ENCODE results near the gene SLCO1B3.
A peak's percentile ranks its signal among the peaks of the same experiment; 100 is the strongest.
"Not testable (repeated sequence)": the region's sequence is repeated elsewhere in the genome, so short reads cannot be mapped to it uniquely, and the experiment has no call there.

SLCO1B3 gene

GRCh38 chr12:20810487-20810886, at the start of gene SLCO1B3:
Gene SLCO1B3, plus strand, starts transcription at chr12:20810705. Its CDS starts 5,034 bp downstream, at chr12:20815739.
- DNase-seq: no peak

GRCh38 chr12:20777420-20777819, 33.1 kb upstream of the SLCO1B3 start:
- DNase-seq: no peak

GRCh38 chr12:20778969-20779368, 31.5 kb upstream of the SLCO1B3 start:
- no peak for DNase-seq

GRCh38 chr12:20779971-20780370, 30.5 kb upstream of the SLCO1B3 start:
- not testable (repeated sequence) for DNase-seq

- not testable (repeated sequence) for DNase-seq
Observed at GRCh38 chr12:20783796-20784357, 26.6 kb upstream of the SLCO1B3 start.

GRCh38 chr12:20792971-20793370, 17.5 kb upstream of the SLCO1B3 start:
- no peak for DNase-seq

- peak; percentile 38 for DNase-seq
Observed at GRCh38 chr12:20798554-20798953, 12.0 kb upstream of the SLCO1B3 start.

GRCh38 chr12:20800160-20800559, 10.3 kb upstream of the SLCO1B3 start:
- no peak for DNase-seq

- DNase-seq: no peak
Observed at GRCh38 chr12:20801035-20801434, 9.5 kb upstream of the SLCO1B3 start.

GRCh38 chr12:20805921-20806320, 4.6 kb upstream of the SLCO1B3 start:
- no peak for DNase-seq

- DNase-seq: peak; percentile 18
Observed at GRCh38 chr12:20807192-20808080, 3.1 kb upstream of the SLCO1B3 start.

- DNase-seq: no peak
Observed at GRCh38 chr12:20808521-20808920, 2.0 kb upstream of the SLCO1B3 start.

- no peak for DNase-seq
Observed at GRCh38 chr12:20815574-20815973, 5.1 kb downstream of the SLCO1B3 start.

GRCh38 chr12:20822415-20822814, 11.9 kb downstream of the SLCO1B3 start:
- no peak for DNase-seq

- DNase-seq: no peak
Observed at GRCh38 chr12:20822925-20823324, 12.4 kb downstream of the SLCO1B3 start.

- no peak for DNase-seq
Observed at GRCh38 chr12:20829919-20830318, 19.4 kb downstream of the SLCO1B3 start.

- DNase-seq: no peak
Observed at GRCh38 chr12:20830456-20830855, 20.0 kb downstream of the SLCO1B3 start.

GRCh38 chr12:20832911-20833310, 22.4 kb downstream of the SLCO1B3 start:
- DNase-seq: no peak

- no peak for DNase-seq
Observed at GRCh38 chr12:20852649-20853048, 42.1 kb downstream of the SLCO1B3 start.

GRCh38 chr12:20863056-20863455, 52.6 kb downstream of the SLCO1B3 start:
- no peak for DNase-seq

- peak; percentile 54 for DNase-seq
Observed at GRCh38 chr12:20865873-20866272, 55.4 kb downstream of the SLCO1B3 start.

- DNase-seq: no peak
Observed at GRCh38 chr12:20868277-20868676, 57.8 kb downstream of the SLCO1B3 start.

- DNase-seq: no peak
Observed at GRCh38 chr12:20883288-20883687, 72.8 kb downstream of the SLCO1B3 start.

GRCh38 chr12:20885116-20885515, 74.6 kb downstream of the SLCO1B3 start:
- DNase-seq: no peak

Data from NCI-H1105 treated with DMSO at 0.1 percent for 48 hours (cell line).